Retinal pigment epithelial cell (primary cell): ENCODE data around the gene ADD3.
A peak's percentile ranks its signal among the peaks of the same experiment; 100 is the strongest.

Source experiments
- DNase-seq: peaks from one replicate; pipeline ENCODE4 v3.0.0-alpha.2; 2010; ENCODE audit warnings: low read depth
- H3K4me3 ChIP-seq: 2 replicates; pipeline ENCODE4 v1.5.1; 2011; ENCODE audit warnings: mild to moderate bottlenecking, low read length, control low read depth, moderate library complexity
- CTCF ChIP-seq: conservative IDR thresholded peaks from 2 replicates; pipeline ENCODE4 v1.5.1; 2011; ENCODE audit warnings: low read depth, low read length, control low read depth, inconsistent platforms

Gene ADD3

DNA sequence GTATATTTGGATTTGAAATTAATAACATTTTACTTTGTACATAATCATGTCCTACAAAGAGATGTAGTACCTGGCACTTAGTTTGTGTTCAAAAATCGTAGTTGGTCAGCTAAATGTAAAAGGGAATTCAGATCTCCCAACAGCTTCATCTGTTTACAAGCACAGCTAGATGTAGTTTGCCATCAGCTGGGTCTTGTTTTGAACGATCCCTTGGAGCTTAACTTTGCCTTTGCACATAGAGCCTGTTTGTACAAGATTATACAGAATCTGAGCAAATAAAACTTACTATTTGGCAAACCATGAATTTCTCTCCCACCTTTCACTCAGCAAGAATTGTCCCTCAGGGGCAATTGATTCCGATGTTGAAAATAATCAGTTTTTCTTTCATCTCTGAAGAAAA is 36.1 kb upstream of the ADD3 start:
- H3K4me3 ChIP-seq: no peak overlapping the region
- no peak for TF ChIP-seq CTCF
- DNase-seq: no peak

DNA sequence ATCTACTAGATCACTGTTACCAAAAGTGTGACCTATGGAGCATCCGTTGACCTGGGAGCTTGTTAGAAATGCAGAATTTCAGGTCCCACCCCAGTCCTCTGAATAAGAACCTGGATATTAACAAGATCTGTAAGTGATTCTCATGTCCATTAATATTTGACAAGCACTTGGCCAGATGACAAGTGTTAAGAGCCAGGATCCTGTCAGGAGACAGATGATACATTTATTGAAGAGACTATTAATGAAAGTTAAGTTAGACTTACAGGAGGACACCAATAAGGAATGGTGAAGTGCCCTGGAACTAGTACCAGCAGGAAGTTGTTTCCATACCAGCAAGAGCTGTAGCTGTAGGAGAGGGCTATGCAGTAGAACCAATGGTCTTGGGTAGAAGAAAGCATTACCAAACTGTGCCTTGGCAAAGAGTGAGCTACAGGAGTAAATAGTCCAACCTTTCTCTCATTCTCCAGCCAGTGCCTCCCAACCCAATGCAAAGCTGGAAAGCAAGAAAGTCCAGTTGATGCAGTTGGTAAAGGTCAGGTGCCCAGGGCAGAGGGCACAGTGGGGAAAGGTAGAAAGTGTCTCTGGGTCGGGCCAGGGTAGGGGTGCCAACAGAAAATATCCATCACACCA is 35.3 kb upstream of the ADD3 start:
- DNase-seq: no peak
- no peak for TF ChIP-seq CTCF
- no peak overlapping the region for H3K4me3 ChIP-seq

GRCh38 chr10:109973326-109973829 is 34.4 kb upstream of the ADD3 start:
- H3K4me3 ChIP-seq: no peak overlapping the region
- TF ChIP-seq CTCF: no peak
- no peak for DNase-seq

GRCh38 chr10:109974504-109975191 is 33.1 kb upstream of the ADD3 start:
- TF ChIP-seq CTCF: no peak
- no peak overlapping the region for H3K4me3 ChIP-seq
- peak; percentile 60 for DNase-seq

- TF ChIP-seq CTCF: no peak
- no peak overlapping the region for H3K4me3 ChIP-seq
- no peak for DNase-seq
These were observed 32.3 kb upstream of the ADD3 start for GRCh38 chr10:109975244-109976190.

DNA sequence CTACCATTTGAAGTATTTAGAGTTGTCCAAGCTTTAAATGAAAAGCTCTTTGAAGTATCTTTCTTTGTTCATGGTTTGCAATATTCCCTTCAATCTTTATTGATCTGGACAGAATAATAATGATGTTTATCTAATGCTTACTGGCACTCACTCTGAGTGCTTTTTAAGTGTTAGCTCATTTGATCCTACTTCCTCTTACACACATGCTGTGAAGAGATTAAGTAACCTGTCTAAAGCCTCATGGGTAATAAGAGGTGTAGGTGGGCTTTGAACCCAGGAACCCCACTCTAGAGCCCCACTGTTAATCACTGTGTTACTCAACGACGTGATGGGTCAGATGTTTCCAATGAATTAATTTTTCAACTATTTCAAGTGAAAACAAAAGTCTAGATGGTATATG is 31.1 kb upstream of the ADD3 start:
- H3K4me3 ChIP-seq: no peak overlapping the region
- no peak for TF ChIP-seq CTCF
- DNase-seq: no peak
